ENCODE data around the gene OR6K6. TPM values are rescaled to one million over a fixed set of nuclear protein-coding genes. Genes with fewer than 3 reads are reported as not detected.

OR6K6 gene
- polyA plus RNA-seq, 1 donor from 2014 or later, result not detected

DNA sequence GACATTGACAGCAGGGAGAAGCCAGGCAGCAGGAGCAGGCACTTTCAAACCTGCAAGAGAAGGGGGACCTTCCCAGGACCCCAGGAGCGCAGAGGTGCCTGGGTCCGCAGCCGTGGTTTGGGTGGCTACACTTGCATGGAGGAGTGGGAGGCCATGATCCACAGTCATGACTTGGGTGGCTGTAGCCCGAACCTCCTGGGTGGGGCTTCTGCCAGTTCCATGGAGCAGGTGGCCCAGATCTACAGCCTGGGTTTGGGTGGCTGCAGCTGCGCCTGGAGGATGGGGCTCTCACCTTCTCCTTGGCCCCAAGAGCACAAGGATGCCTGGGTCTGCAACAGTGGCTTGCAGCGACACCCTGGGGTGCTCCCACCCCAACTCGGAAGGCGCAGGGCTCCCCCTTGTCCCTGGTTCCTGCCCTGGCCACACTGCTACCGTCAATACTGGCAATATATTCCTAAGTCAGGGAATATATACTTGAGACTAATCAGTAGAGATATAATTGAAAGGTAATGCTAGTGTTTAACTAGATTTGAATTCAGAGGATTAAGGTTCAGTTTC lies 2.3 kb upstream of the OR6K6 start:
- Histone ChIP-seq H3K4me2 (ENCODE audit: low read length) (no peak overlapping the region), H3K9me3 (ENCODE audit: low read length) (no peaks in the 10 kb centered on the region), H3K4me3 (ENCODE audit: low read length) (no peak overlapping the region), H3K9ac (ENCODE audit: low read length) (no peak overlapping the region), H4K20me1 (ENCODE audit: insufficient read depth) (no peaks in the 10 kb centered on the region), H2AFZ (ENCODE audit: low read depth, low read length) (no peak overlapping the region), H3F3A (ENCODE audit: insufficient read depth, low read length, poor library complexity, severe bottlenecking) (no peaks in the 10 kb centered on the region), H3K27me3 (ENCODE audit: insufficient read depth, low read depth, low read length) (no peaks in the 10 kb centered on the region), H3K9me2 (ENCODE audit: insufficient read depth, low read length) (no peaks in the 10 kb centered on the region), H3K36me3 (ENCODE audit: insufficient read depth, low read length) (no peaks in the 10 kb centered on the region), H3K79me2 (replicated peaks; ENCODE audit: insufficient read depth, low read length) (no peaks in the 10 kb centered on the region), H3K27ac (ENCODE audit: low read length) (no peak overlapping the region)
- TF ChIP-seq SMC3 (conservative IDR thresholded peaks at IDR 0.05; ENCODE audit: poor library complexity), result no peak
- TF ChIP-seq RAD21 (conservative IDR thresholded peaks at IDR 0.05), result no peak
- TF ChIP-seq MXI1 (conservative IDR thresholded peaks at IDR 0.05; ENCODE audit: poor library complexity, severe bottlenecking), result no peak
- TF ChIP-seq, protein P1, sequence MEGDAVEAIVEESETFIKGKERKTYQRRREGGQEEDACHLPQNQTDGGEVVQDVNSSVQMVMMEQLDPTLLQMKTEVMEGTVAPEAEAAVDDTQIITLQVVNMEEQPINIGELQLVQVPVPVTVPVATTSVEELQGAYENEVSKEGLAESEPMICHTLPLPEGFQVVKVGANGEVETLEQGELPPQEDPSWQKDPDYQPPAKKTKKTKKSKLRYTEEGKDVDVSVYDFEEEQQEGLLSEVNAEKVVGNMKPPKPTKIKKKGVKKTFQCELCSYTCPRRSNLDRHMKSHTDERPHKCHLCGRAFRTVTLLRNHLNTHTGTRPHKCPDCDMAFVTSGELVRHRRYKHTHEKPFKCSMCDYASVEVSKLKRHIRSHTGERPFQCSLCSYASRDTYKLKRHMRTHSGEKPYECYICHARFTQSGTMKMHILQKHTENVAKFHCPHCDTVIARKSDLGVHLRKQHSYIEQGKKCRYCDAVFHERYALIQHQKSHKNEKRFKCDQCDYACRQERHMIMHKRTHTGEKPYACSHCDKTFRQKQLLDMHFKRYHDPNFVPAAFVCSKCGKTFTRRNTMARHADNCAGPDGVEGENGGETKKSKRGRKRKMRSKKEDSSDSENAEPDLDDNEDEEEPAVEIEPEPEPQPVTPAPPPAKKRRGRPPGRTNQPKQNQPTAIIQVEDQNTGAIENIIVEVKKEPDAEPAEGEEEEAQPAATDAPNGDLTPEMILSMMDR (IDR thresholded peaks at IDR 0.05; ENCODE audit: poor library complexity, severe bottlenecking), result no peak
- TF ChIP-seq TAF1 (IDR thresholded peaks at IDR 0.05; ENCODE audit: low read depth), result no peak
- TF ChIP-seq, protein P2, sequence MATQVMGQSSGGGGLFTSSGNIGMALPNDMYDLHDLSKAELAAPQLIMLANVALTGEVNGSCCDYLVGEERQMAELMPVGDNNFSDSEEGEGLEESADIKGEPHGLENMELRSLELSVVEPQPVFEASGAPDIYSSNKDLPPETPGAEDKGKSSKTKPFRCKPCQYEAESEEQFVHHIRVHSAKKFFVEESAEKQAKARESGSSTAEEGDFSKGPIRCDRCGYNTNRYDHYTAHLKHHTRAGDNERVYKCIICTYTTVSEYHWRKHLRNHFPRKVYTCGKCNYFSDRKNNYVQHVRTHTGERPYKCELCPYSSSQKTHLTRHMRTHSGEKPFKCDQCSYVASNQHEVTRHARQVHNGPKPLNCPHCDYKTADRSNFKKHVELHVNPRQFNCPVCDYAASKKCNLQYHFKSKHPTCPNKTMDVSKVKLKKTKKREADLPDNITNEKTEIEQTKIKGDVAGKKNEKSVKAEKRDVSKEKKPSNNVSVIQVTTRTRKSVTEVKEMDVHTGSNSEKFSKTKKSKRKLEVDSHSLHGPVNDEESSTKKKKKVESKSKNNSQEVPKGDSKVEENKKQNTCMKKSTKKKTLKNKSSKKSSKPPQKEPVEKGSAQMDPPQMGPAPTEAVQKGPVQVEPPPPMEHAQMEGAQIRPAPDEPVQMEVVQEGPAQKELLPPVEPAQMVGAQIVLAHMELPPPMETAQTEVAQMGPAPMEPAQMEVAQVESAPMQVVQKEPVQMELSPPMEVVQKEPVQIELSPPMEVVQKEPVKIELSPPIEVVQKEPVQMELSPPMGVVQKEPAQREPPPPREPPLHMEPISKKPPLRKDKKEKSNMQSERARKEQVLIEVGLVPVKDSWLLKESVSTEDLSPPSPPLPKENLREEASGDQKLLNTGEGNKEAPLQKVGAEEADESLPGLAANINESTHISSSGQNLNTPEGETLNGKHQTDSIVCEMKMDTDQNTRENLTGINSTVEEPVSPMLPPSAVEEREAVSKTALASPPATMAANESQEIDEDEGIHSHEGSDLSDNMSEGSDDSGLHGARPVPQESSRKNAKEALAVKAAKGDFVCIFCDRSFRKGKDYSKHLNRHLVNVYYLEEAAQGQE (IDR thresholded peaks at IDR 0.05; ENCODE audit: borderline replicate concordance), result no peak
- no peak for TF ChIP-seq POLR2AphosphoS5 (IDR thresholded peaks at IDR 0.05)
- no peak for TF ChIP-seq EP300 (conservative IDR thresholded peaks at IDR 0.05; ENCODE audit: poor library complexity, severe bottlenecking)
- TF ChIP-seq EZH2 (IDR thresholded peaks at IDR 0.05; ENCODE audit: borderline replicate concordance, insufficient read depth, low read length, poor library complexity, severe bottlenecking), result no peak

DNA sequence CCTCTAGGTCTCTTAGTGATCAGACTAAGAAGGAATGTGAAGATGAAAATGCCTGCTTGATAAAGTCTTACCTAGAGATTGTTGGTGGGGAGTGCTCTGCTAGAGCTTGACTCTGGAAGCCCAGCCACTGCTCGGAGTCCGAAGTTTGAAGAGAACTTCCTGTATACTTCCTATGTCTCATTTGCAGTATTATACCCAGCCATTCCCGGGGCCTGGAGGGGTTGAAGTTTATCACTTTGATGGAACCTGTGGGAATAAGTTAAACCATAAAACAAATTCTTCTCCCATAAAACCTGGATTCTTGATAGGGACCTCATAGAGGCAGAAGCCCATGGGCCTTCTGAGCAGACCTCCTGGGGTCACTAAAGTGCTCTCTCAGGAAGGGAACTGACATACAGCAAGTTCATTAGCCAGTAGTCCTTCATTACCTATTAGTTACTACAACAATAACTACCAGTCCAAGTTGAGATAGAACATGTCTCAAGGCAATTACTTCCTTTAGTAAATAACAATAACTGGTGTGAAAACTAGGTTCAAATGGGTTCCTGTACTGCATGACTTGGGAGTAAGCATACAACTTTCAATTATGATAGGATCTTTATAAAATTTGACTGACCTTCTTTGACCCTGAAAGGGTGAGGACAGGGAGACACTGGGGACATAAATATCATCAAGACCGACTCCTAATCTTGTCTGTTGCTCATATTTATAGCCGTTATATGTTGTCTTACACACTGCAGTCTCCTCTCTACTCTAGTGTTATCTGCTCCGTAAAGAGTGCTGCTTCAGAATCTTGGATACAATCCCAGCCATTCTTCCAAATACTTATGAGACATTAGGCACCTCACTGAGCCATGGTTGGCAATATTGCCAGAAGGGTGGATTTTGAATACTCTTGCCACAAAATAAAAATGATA lies 17.7 kb downstream of the OR6K6 start, which contains the start of gene OR6N1:
Gene OR6N1 (minus strand): TSS at position 246 of the 917 bp plus-strand sequence. CDS start 5,513 bp downstream, outside the sequence.
- no peaks in the 10 kb centered on the region for H3K9me2 ChIP-seq (ENCODE audit: insufficient read depth, low read length)
- no peak within 1 kb of the TSS for H2AFZ ChIP-seq (ENCODE audit: low read depth, low read length)
- no peak within 1 kb of the TSS for H3K4me3 ChIP-seq (ENCODE audit: low read length)
- no peaks in the 10 kb centered on the region for H4K20me1 ChIP-seq (ENCODE audit: insufficient read depth)
- TF ChIP-seq RAD21 (conservative IDR thresholded peaks at IDR 0.05), result no peak
- no peak for TF ChIP-seq POLR2AphosphoS5 (IDR thresholded peaks at IDR 0.05)
- no peak for TF ChIP-seq TAF1 (IDR thresholded peaks at IDR 0.05; ENCODE audit: low read depth)
- TF ChIP-seq, protein P1 (IDR thresholded peaks at IDR 0.05; ENCODE audit: poor library complexity, severe bottlenecking), result no peak
- TF ChIP-seq EZH2 (IDR thresholded peaks at IDR 0.05; ENCODE audit: borderline replicate concordance, insufficient read depth, low read length, poor library complexity, severe bottlenecking), result no peak
- no peak for TF ChIP-seq MXI1 (conservative IDR thresholded peaks at IDR 0.05; ENCODE audit: poor library complexity, severe bottlenecking)
- TF ChIP-seq, protein P2 (IDR thresholded peaks at IDR 0.05; ENCODE audit: borderline replicate concordance), result no peak
- TF ChIP-seq EP300 (conservative IDR thresholded peaks at IDR 0.05; ENCODE audit: poor library complexity, severe bottlenecking), result no peak
- TF ChIP-seq SMC3 (conservative IDR thresholded peaks at IDR 0.05; ENCODE audit: poor library complexity), result no peak
- H3F3A ChIP-seq (ENCODE audit: insufficient read depth, low read length, poor library complexity, severe bottlenecking), result no peaks in the 10 kb centered on the region
- no peak within 1 kb of the TSS for H3K27ac ChIP-seq (ENCODE audit: low read length)
- H3K79me2 ChIP-seq (replicated peaks; ENCODE audit: insufficient read depth, low read length), result no peaks in the 10 kb centered on the region
- no peaks in the 10 kb centered on the region for H3K27me3 ChIP-seq (ENCODE audit: insufficient read depth, low read depth, low read length)
- H3K36me3 ChIP-seq (ENCODE audit: insufficient read depth, low read length), result no peaks in the 10 kb centered on the region
- H3K4me2 ChIP-seq (ENCODE audit: low read length), result no peak within 1 kb of the TSS
- H3K9ac ChIP-seq (ENCODE audit: low read length), result no peak within 1 kb of the TSS
- no peaks in the 10 kb centered on the region for H3K9me3 ChIP-seq (ENCODE audit: low read length)
